ENCODE data around the gene CALCOCO1.
A peak's percentile ranks its signal among the peaks of the same experiment; 100 is the strongest.
"Not testable (repeated sequence)": the region's sequence is repeated elsewhere in the genome, so short reads cannot be mapped to it uniquely, and the experiment has no call there.

CALCOCO1 gene

GRCh38 chr12:53733807-53734200 lies 6.6 kb upstream of the CALCOCO1 start:
- no peak for DNase-seq (ENCODE audit: low read depth in 2 of 2)

- DNase-seq (ENCODE audit: low read depth in 2 of 2) = no peak
Observed at GRCh38 chr12:53733051-53733806, 6.0 kb upstream of the CALCOCO1 start.

GRCh38 chr12:53729644-53730043 lies 2.4 kb upstream of the CALCOCO1 start:
- DNase-seq (ENCODE audit: low read depth in 2 of 2) = no peak

- no peak for DNase-seq (ENCODE audit: low read depth in 2 of 2)
Observed at GRCh38 chr12:53728206-53728605, 954 bp upstream of the CALCOCO1 start.

- no peak for DNase-seq (ENCODE audit: low read depth in 2 of 2)
Observed at GRCh38 chr12:53726946-53727309, 324 bp downstream of the CALCOCO1 start.

GRCh38 chr12:53726341-53726740 lies 911 bp downstream of the CALCOCO1 start:
- no peak for DNase-seq (ENCODE audit: low read depth in 2 of 2)

GRCh38 chr12:53725824-53726223 lies 1.4 kb downstream of the CALCOCO1 start:
- DNase-seq (ENCODE audit: low read depth in 2 of 2) = no peak

- DNase-seq (ENCODE audit: low read depth in 2 of 2) = no peak
Observed at GRCh38 chr12:53722450-53723041, 4.7 kb downstream of the CALCOCO1 start.

GRCh38 chr12:53720946-53721345 lies 6.3 kb downstream of the CALCOCO1 start:
- no peak for DNase-seq (ENCODE audit: low read depth in 2 of 2)

GRCh38 chr12:53719649-53720048 lies 7.6 kb downstream of the CALCOCO1 start:
- no peak for DNase-seq (ENCODE audit: low read depth in 2 of 2)

- not testable (repeated sequence) for DNase-seq (ENCODE audit: low read depth in 2 of 2)
Observed at GRCh38 chr12:53718567-53718966, 8.7 kb downstream of the CALCOCO1 start.

- DNase-seq (ENCODE audit: low read depth in 2 of 2) = no peak
Observed at GRCh38 chr12:53717319-53717718, 9.9 kb downstream of the CALCOCO1 start.

- no peak for DNase-seq (ENCODE audit: low read depth in 2 of 2)
Observed at GRCh38 chr12:53714004-53714403, 13.2 kb downstream of the CALCOCO1 start.

GRCh38 chr12:53713516-53713915 lies 13.7 kb downstream of the CALCOCO1 start:
- no peak for DNase-seq (ENCODE audit: low read depth in 2 of 2)

GRCh38 chr12:53712059-53712643 lies 15.1 kb downstream of the CALCOCO1 start:
- no peak for DNase-seq (ENCODE audit: low read depth in 2 of 2)

GRCh38 chr12:53710091-53710490 lies 17.2 kb downstream of the CALCOCO1 start:
- DNase-seq (ENCODE audit: low read depth in 2 of 2) = no peak

- DNase-seq (ENCODE audit: low read depth in 2 of 2) = no peak
Observed at GRCh38 chr12:53709671-53710070, 17.6 kb downstream of the CALCOCO1 start.

GRCh38 chr12:53706080-53706479 lies 21.2 kb downstream of the CALCOCO1 start:
- no peak for DNase-seq (ENCODE audit: low read depth in 2 of 2)

GRCh38 chr12:53703756-53704155 lies 23.5 kb downstream of the CALCOCO1 start:
- no peak for DNase-seq (ENCODE audit: low read depth in 2 of 2)

- DNase-seq (ENCODE audit: low read depth in 2 of 2) = peak; percentile 56 to 72
Observed at GRCh38 chr12:53701518-53702264, 25.6 kb downstream of the CALCOCO1 start.

- DNase-seq (ENCODE audit: low read depth in 2 of 2) = no peak
Observed at GRCh38 chr12:53700567-53700966, 26.7 kb downstream of the CALCOCO1 start.

GRCh38 chr12:53699678-53700025 lies 27.6 kb downstream of the CALCOCO1 start:
- DNase-seq (ENCODE audit: low read depth in 2 of 2) = no peak
